Breast epithelium (tissue), 4 donors: ENCODE measurements around the gene AOPEP. TPM values are rescaled to one million over a fixed set of nuclear protein-coding genes. Genes with fewer than 3 reads are reported as not detected.

Source experiments
- DNase-seq, 2 donors: peaks; one replicate each; pipeline ENCODE4 v3.0.0-alpha.2; 2019; ENCODE audit warnings: low spot score in 2 of 2
- H3K27ac ChIP-seq, 2 donors: fragments of 200-600 bp; sonication (generic) in 1 of 2; one replicate each; pipeline ENCODE4 v1.5.1; 2016 to 2019; ENCODE audit warnings: mild to moderate bottlenecking in 1 of 2
- H3K27me3 ChIP-seq, 2 donors: fragments of 200-600 bp; sonication (generic) in 1 of 2; one replicate each; pipeline versions ENCODE4 v1.5.1 to v1.6.0; 2017 to 2019; ENCODE audit warnings: control low read depth in 1 of 2, mild to moderate bottlenecking in 1 of 2
- H3K36me3 ChIP-seq: fragments of 200-600 bp; one replicate; pipeline ENCODE4 v1.5.1; 2019
- H3K4me1 ChIP-seq, 2 donors: fragments of 200-600 bp; sonication (generic); one replicate each; pipeline ENCODE4 v1.5.1; 2016 to 2019; ENCODE audit warnings: control low read depth in 1 of 2
- H3K4me3 ChIP-seq, 3 donors: fragments of 200-600 bp; sonication (generic); 1 replicate in 2 of 3; 2 replicates in 1 of 3; pipeline ENCODE4 v1.5.1; 2016 to 2019; ENCODE audit warnings: mild to moderate bottlenecking in 3 of 3, moderate library complexity in 2 of 3
- H3K9me3 ChIP-seq, 2 donors: fragments of 200-600 bp; sonication (generic) in 1 of 2; one replicate each; pipeline ENCODE4 v1.5.1; 2016 to 2019; ENCODE audit warnings: control low read depth in 1 of 2
- CTCF ChIP-seq, 3 donors: fragments of 450-650 bp; IDR thresholded peaks; one replicate each; pipeline ENCODE4 v1.5.1; 2016 to 2017; ENCODE audit warnings: antibody characterized with exemption in 3 of 3, mild to moderate bottlenecking in 3 of 3, moderate library complexity in 3 of 3
- POLR2A ChIP-seq: fragments of 450-650 bp; IDR thresholded peaks from one replicate; pipeline ENCODE4 v1.6.1; 2016; ENCODE audit warnings: antibody characterized with exemption, mild to moderate bottlenecking, moderate library complexity
- POLR2AphosphoS5 ChIP-seq, 3 donors: sonication (generic); formaldehyde crosslinking; IDR thresholded peaks; one replicate each; pipeline ENCODE4 v1.6.1; 2017; ENCODE audit warnings: antibody characterized with exemption in 3 of 3
- intact Hi-C: fragments of 100-400 bp; cut with DNase I; formaldehyde crosslinking; loops from one replicate; pipeline ENCODE4 v1.15.1; 2023; ENCODE audit warnings: low total_unique reads
- total RNA-seq, 3 donors: library from RNA; depleted of rRNA; stranded (reverse); fragments of >200 nt; gene quantifications; one replicate each; pipeline ENCODE4 v1.1.0, GENCODE V29; 2016

Gene AOPEP
- total RNA-seq, 3 donors from 2014 or later = 15.5 to 94.1 (median 87.5) TPM

DNA sequence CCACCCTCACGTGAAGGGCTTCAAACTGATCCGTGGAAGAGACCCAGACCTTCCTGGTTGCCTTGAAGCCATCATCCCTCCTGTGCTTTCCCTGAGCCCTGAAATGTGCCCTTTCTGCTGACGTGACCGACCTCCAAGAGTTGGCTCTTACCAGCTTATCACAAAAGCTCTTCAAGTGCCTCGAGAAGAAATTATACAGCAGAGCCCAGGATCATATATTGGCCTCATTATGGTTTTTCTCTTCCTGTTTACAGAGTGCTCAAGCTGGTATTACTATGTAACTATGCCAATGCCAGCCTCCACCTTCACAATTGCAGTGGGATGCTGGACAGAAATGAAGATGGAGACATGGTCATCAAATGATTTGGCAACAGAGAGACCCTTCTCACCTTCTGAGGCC lies 66.0 kb downstream of the AOPEP start:
- intact Hi-C loops = no loop called here
- Histone ChIP-seq H3K27me3 (no peaks in the 10 kb centered on the region), H3K27ac (no peak overlapping the region), H3K9me3 (no peaks in the 10 kb centered on the region), H3K36me3 (no peaks in the 10 kb centered on the region), H3K4me3 (no peak overlapping the region), H3K4me1 (no peaks in the 10 kb centered on the region)
- no peak for DNase-seq
- TF ChIP-seq CTCF (IDR thresholded peaks at IDR 0.05) (no peak), POLR2AphosphoS5 (IDR thresholded peaks at IDR 0.05) (no peak), POLR2A (no peak)

DNA sequence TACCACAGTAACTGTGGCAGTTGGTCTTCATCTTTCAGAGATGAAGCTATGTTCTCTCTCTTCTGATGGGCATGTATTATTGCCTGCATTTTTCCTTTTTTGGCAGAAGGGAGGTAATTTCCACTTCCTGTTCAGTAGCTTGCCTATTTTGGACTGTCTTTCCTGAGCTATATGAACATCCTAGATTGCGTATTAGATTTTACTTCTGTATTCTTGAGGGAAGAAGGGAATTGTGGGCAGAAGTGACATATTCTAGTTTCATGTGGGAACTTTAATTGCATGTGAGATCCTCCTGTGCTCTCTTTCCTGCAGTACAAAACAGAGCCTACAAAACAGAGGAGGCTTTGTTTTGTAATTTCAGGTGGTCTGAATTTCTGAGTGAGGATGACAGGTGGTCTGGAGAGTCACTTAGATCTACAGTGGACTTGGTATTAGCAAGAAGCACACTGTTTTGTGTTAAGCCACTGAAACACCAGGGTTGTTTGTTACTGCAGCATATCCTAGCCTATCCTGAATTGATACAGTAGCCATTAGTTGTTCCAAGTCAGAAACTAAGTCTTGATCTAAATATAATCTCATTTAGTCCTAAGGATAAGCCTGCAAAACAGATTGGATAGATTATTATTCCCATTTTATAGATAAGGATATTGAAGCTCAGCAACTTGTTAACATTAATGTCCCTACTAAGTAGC lies 68.1 kb downstream of the AOPEP start:
- no peaks in the 10 kb centered on the region for H3K36me3 ChIP-seq
- no peak overlapping the region for H3K4me3 ChIP-seq
- TF ChIP-seq POLR2AphosphoS5 (IDR thresholded peaks at IDR 0.05) (no peak), CTCF (IDR thresholded peaks at IDR 0.05) (no peak), POLR2A (no peak)
- H3K9me3 ChIP-seq = no peaks in the 10 kb centered on the region
- no peak overlapping the region for H3K27ac ChIP-seq
- no peaks in the 10 kb centered on the region for H3K4me1 ChIP-seq
- intact Hi-C loops = no loop called here
- no peaks in the 10 kb centered on the region for H3K27me3 ChIP-seq
- DNase-seq = no peak

GRCh38 chr9:94796687-94797086 lies 70.2 kb downstream of the AOPEP start:
- Histone ChIP-seq H3K9me3 (no peaks in the 10 kb centered on the region), H3K27me3 (no peaks in the 10 kb centered on the region), H3K4me3 (no peak overlapping the region), H3K4me1 (no peaks in the 10 kb centered on the region), H3K36me3 (no peaks in the 10 kb centered on the region), H3K27ac (no peak overlapping the region)
- intact Hi-C loops = no loop called here
- TF ChIP-seq CTCF (IDR thresholded peaks at IDR 0.05) (no peak), POLR2A (no peak), POLR2AphosphoS5 (IDR thresholded peaks at IDR 0.05) (no peak)
- no peak for DNase-seq

DNA sequence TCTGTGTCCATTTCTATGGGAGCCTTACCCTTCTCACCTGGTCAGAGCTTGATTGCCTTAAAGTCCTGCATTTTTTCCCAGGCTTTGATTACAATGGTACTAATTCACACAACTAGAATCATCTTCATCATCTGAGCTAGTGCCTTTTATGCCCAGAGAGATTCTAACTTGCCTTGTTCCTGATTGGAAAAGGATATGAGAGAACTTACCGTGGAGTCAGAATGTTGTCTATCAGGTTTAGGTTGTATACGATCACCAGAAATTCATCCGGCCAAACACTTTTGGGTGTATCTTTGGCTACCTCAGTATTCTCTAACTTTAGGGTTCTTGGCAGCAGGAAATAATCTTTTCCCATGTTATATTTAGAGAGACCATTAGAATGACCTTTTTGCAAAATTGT lies 71.7 kb downstream of the AOPEP start:
- Histone ChIP-seq H3K27ac (no peak overlapping the region), H3K36me3 (no peaks in the 10 kb centered on the region), H3K9me3 (no peaks in the 10 kb centered on the region), H3K27me3 (no peaks in the 10 kb centered on the region), H3K4me1 (no peaks in the 10 kb centered on the region), H3K4me3 (no peak overlapping the region)
- TF ChIP-seq CTCF (IDR thresholded peaks at IDR 0.05) (no peak), POLR2A (no peak), POLR2AphosphoS5 (IDR thresholded peaks at IDR 0.05) (no peak)
- intact Hi-C loops = no loop called here
- no peak for DNase-seq

DNA sequence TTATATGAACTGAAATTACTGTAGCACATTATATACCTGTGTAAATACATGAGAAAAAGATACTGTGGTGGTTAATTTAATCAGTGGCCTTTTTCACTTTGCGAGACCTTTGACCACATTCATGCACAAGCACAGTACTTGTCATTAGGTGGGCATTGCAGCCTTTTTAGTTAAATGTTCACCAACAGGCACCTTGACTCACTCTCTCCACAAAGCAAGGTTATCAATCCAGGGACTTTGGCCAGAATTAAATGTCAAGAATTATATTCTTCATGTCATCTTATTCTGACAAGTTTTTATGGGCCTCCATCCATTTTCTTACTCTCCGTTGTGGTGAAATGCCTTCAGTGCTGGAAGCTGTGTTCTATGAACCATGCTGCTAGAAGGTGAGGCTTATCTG lies 72.2 kb downstream of the AOPEP start:
- Histone ChIP-seq H3K9me3 (no peaks in the 10 kb centered on the region), H3K27me3 (no peaks in the 10 kb centered on the region), H3K4me3 (no peak overlapping the region), H3K4me1 (no peaks in the 10 kb centered on the region), H3K27ac (no peak overlapping the region), H3K36me3 (no peaks in the 10 kb centered on the region)
- intact Hi-C loops = no loop called here
- no peak for TF ChIP-seq CTCF (IDR thresholded peaks at IDR 0.05)
- no peak for TF ChIP-seq POLR2A
- TF ChIP-seq POLR2AphosphoS5 (IDR thresholded peaks at IDR 0.05) = no peak
- DNase-seq = no peak
